ENCODE measurements around the gene PRR5.
A peak's percentile ranks its signal among the peaks of the same experiment; 100 is the strongest.

The PRR5 gene

GRCh38 chr22:44719586-44720368 lies 17.8 kb downstream of the PRR5 start:
- no peak for DNase-seq

- DNase-seq = no peak
Observed at GRCh38 chr22:44721213-44721612, 19.2 kb downstream of the PRR5 start.

- no peak for DNase-seq
Observed at GRCh38 chr22:44722611-44723010, 20.6 kb downstream of the PRR5 start.

GRCh38 chr22:44723801-44724200 lies 21.8 kb downstream of the PRR5 start:
- no peak for DNase-seq

GRCh38 chr22:44724416-44724815 lies 22.4 kb downstream of the PRR5 start:
- DNase-seq = no peak

- no peak for DNase-seq
Observed at GRCh38 chr22:44724859-44725258, 22.9 kb downstream of the PRR5 start.

- DNase-seq = no peak
Observed at GRCh38 chr22:44726439-44726838, 24.4 kb downstream of the PRR5 start.

GRCh38 chr22:44727148-44727547 lies 25.1 kb downstream of the PRR5 start:
- DNase-seq = no peak

GRCh38 chr22:44727709-44728108 lies 25.7 kb downstream of the PRR5 start:
- no peak for DNase-seq

- no peak for DNase-seq
Observed at GRCh38 chr22:44728761-44729324, 26.8 kb downstream of the PRR5 start.

GRCh38 chr22:44729391-44730021 lies 27.5 kb downstream of the PRR5 start:
- peak in 12 of 14 donors; percentile 7 to 78 (median 42) for DNase-seq

- DNase-seq = peak in 1 of 14 donors; percentile 39
Observed at GRCh38 chr22:44730022-44730393, 28.0 kb downstream of the PRR5 start.

- DNase-seq = no peak
Observed at GRCh38 chr22:44730490-44731356, 28.7 kb downstream of the PRR5 start.

- DNase-seq = no peak
Observed at GRCh38 chr22:44731357-44731970, 29.5 kb downstream of the PRR5 start.

- DNase-seq = no peak
Observed at GRCh38 chr22:44732017-44732561, 30.1 kb downstream of the PRR5 start.

- DNase-seq = no peak
Observed at GRCh38 chr22:44732661-44733060, 30.7 kb downstream of the PRR5 start.

- no peak for DNase-seq
Observed at GRCh38 chr22:44733426-44734106, 31.6 kb downstream of the PRR5 start.

- no peak for DNase-seq
Observed at GRCh38 chr22:44734278-44734677, 32.3 kb downstream of the PRR5 start.

GRCh38 chr22:44734801-44735517 lies 33.0 kb downstream of the PRR5 start:
- DNase-seq = no peak

GRCh38 chr22:44735518-44736428 lies 33.8 kb downstream of the PRR5 start:
- DNase-seq = peak in 11 of 14 donors; percentile 7 to 66 (median 23)
